ENCODE results near the gene CCDC57.

DNA sequence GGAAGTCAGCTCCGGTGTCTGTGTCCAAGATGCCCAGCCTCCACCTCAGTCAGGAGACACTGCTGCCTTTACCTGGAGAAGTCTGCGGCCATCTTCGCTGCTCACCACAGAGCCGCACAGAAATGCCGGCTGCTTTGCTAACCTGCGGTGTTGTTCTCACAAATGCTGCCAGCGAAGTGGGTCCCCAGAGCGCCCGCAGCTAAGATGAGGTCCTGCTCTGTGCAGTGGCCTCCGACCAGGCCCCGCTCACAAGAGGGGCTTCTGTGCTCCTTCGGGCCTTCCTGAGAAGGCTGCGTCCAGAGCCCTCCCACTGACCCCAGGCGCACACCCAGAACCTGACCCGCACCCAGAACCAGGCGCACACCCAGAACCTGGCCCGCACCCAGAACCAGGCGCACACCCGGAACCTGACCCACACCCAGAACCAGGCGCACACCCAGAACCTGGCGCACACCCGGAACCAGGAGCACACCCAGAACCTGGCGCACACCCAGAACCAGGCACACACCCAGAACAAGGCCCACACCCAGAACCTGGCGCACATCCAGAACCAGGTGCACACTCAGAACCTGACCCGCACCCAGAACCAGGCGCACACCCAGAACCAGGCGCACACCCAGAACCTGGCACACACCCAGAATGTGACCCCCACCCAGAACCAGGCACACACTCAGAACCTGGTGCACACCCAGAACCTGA is 63.1 kb downstream of the CCDC57 start:
- TF ChIP-seq, protein P1, sequence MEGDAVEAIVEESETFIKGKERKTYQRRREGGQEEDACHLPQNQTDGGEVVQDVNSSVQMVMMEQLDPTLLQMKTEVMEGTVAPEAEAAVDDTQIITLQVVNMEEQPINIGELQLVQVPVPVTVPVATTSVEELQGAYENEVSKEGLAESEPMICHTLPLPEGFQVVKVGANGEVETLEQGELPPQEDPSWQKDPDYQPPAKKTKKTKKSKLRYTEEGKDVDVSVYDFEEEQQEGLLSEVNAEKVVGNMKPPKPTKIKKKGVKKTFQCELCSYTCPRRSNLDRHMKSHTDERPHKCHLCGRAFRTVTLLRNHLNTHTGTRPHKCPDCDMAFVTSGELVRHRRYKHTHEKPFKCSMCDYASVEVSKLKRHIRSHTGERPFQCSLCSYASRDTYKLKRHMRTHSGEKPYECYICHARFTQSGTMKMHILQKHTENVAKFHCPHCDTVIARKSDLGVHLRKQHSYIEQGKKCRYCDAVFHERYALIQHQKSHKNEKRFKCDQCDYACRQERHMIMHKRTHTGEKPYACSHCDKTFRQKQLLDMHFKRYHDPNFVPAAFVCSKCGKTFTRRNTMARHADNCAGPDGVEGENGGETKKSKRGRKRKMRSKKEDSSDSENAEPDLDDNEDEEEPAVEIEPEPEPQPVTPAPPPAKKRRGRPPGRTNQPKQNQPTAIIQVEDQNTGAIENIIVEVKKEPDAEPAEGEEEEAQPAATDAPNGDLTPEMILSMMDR (IDR thresholded peaks at IDR 0.05; ENCODE audit: poor library complexity), result no peak
- no peak for TF ChIP-seq EZH2 (IDR thresholded peaks at IDR 0.05; ENCODE audit: borderline replicate concordance)

Data from hepatocyte (in vitro differentiated cells).